GM12801 (cell line): ENCODE data around the gene FAM209A.
"Not testable (repeated sequence)": the region's sequence is repeated elsewhere in the genome, so short reads cannot be mapped to it uniquely, and the experiment has no call there.

Source experiments
- TF ChIP-seq, protein P1 (sequence below): IDR thresholded peaks from one replicate; pipeline ENCODE4 v1.5.1; 2011; ENCODE audit warnings: control low read depth; ENCODE audit not compliant: insufficient read length; ENCODE audit errors: extremely low read depth

FAM209A gene

GRCh38 chr20:56519551-56519950, 5.0 kb upstream of the FAM209A start:
- TF ChIP-seq, protein P1, sequence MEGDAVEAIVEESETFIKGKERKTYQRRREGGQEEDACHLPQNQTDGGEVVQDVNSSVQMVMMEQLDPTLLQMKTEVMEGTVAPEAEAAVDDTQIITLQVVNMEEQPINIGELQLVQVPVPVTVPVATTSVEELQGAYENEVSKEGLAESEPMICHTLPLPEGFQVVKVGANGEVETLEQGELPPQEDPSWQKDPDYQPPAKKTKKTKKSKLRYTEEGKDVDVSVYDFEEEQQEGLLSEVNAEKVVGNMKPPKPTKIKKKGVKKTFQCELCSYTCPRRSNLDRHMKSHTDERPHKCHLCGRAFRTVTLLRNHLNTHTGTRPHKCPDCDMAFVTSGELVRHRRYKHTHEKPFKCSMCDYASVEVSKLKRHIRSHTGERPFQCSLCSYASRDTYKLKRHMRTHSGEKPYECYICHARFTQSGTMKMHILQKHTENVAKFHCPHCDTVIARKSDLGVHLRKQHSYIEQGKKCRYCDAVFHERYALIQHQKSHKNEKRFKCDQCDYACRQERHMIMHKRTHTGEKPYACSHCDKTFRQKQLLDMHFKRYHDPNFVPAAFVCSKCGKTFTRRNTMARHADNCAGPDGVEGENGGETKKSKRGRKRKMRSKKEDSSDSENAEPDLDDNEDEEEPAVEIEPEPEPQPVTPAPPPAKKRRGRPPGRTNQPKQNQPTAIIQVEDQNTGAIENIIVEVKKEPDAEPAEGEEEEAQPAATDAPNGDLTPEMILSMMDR, result no peak

GRCh38 chr20:56520180-56520579, 4.4 kb upstream of the FAM209A start:
- TF ChIP-seq, protein P1, result no peak

GRCh38 chr20:56522311-56522710, 2.2 kb upstream of the FAM209A start:
- TF ChIP-seq, protein P1, result no peak

DNA sequence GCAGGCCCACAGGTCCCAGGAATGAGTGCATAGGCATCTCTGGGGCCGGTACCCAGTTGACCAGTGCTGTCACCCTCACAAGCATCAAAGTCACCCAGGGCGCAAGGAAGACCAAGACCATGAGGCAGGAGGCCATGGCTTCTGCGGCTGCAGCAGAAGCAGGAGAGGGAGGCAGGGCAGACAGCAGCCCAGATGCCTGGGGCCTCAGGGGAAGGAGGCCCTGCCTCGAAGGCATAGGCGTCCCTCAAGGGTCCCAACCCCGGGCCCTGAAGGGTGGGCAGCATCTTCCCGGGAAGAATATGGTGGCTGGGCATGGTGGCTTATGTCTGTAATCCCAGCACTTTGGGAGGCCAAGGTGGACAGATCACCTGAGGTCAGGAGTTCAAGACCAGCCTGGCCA, 3.0 kb downstream of the FAM209A start:
- TF ChIP-seq, protein P1, result no peak

DNA sequence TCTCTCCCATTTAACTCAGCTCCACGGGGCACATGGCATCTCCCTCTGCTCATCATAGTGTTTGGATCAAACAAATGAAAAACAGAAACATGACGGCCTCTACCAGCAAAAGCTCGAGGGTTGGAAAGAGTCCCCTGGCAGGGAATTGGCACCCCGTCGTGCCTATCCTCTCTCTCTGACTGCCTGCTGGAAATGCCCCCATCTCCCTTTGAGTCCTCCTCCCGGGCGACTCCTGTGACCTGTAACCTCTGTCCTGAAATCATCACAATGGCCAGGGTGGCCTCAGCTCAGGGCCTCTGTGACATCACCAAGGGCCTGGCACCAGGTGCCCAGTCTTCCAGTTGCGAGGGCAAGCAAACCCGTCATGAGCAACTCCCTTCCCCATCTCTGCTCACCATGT, 8.4 kb downstream of the FAM209A start, which contains the start of gene FAM209B:
Gene FAM209B, plus strand, starts transcription at position 301 of the 400 bp plus-strand sequence. Its CDS starts 96 bp downstream, at position 397.
- TF ChIP-seq, protein P1, result not testable (repeated sequence)

DNA sequence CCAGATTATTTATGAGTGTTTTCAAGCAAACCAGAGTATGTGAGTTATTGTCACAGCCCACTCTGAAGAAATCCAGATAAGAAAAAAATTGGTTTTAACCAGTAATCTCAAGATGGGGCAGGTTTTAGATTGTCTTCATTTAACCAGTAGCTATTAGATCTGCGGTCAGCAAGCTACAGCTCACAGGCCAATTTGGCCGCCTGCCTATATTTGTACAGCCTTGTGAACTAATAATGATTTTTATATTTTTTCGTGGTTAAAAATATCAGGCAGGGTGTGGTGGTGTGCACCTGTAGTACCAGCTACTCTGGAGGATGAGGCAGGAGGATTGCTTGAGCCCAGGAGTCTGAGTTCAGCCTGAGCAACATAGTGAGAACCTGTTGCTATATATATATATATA, 13.5 kb downstream of the FAM209A start:
- TF ChIP-seq, protein P1, result no peak

DNA sequence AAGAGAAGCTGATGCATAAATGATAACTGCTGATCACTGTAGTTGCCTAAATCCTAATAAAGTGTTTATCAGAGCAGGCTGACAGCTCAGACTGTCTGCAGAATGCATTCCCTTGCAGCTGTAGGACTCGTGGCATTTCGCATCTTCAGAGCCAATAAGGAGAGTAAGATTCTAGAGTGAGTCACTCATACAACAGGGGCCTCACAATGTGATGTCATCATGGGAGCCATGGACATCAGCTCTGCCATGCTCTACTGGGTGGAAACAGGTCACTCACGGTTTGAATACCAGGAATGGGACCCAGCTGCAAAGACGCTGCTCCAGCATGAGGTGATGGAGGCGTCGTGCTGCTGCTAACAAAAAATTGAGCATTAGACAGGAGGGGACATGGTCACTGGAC, 15.9 kb downstream of the FAM209A start:
- TF ChIP-seq, protein P1, result no peak
